Stimulated activated CD8-positive, alpha-beta memory T cell treated with anti-CD3 and anti-CD28 coated beads, Interleukin-2, amount 100 ng/mL, for 48 hours (primary cell): ENCODE measurements around the gene MEPCE.
A peak's percentile ranks its signal among the peaks of the same experiment; 100 is the strongest.

Source experiments
- DNase-seq, 2 donors: peaks; one replicate each; pipeline ENCODE4 v3.0.0-alpha.2; 2020; ENCODE audit warnings: low read depth in 2 of 2

Gene MEPCE

GRCh38 chr7:100464791-100465190 is 35.2 kb downstream of the MEPCE start:
- DNase-seq = no peak

GRCh38 chr7:100465299-100465698 is 35.7 kb downstream of the MEPCE start:
- DNase-seq = no peak

GRCh38 chr7:100465702-100466311 is 36.2 kb downstream of the MEPCE start:
- DNase-seq = no peak

GRCh38 chr7:100466653-100467605 is 37.3 kb downstream of the MEPCE start:
- DNase-seq = no peak

- no peak for DNase-seq
These were observed 38.2 kb downstream of the MEPCE start for GRCh38 chr7:100467638-100468373.

- DNase-seq = peak; percentile 77 to 81
These were observed 39.8 kb downstream of the MEPCE start for GRCh38 chr7:100469227-100470044.

GRCh38 chr7:100471021-100471420 is 41.4 kb downstream of the MEPCE start:
- DNase-seq = no peak

GRCh38 chr7:100472121-100472851 is 42.7 kb downstream of the MEPCE start:
- no peak for DNase-seq

GRCh38 chr7:100472854-100473499 is 43.3 kb downstream of the MEPCE start:
- DNase-seq = no peak

- no peak for DNase-seq
These were observed 45.9 kb downstream of the MEPCE start for GRCh38 chr7:100475549-100475948.

- DNase-seq = no peak
These were observed 46.6 kb downstream of the MEPCE start for GRCh38 chr7:100476101-100476780.

GRCh38 chr7:100476903-100477870 is 47.6 kb downstream of the MEPCE start:
- DNase-seq = peak; percentile 35 to 57

- DNase-seq = no peak
These were observed 48.2 kb downstream of the MEPCE start for GRCh38 chr7:100477871-100478267.

GRCh38 chr7:100478958-100479660 is 49.5 kb downstream of the MEPCE start, which contains the start of gene TSC22D4:
Gene TSC22D4, minus strand, starts transcription at chr7:100479214. Its CDS starts 1,176 bp downstream, at chr7:100478038.
- DNase-seq = peak; percentile 84 to 92

GRCh38 chr7:100481466-100481865 is 51.8 kb downstream of the MEPCE start:
- DNase-seq = no peak

- DNase-seq = no peak
These were observed 53.1 kb downstream of the MEPCE start for GRCh38 chr7:100482728-100483089.

- peak; percentile 78 for DNase-seq
These were observed 53.6 kb downstream of the MEPCE start for GRCh38 chr7:100483090-100483721.
